Measurements from ENCODE around the gene IPO13.

Gene IPO13

DNA sequence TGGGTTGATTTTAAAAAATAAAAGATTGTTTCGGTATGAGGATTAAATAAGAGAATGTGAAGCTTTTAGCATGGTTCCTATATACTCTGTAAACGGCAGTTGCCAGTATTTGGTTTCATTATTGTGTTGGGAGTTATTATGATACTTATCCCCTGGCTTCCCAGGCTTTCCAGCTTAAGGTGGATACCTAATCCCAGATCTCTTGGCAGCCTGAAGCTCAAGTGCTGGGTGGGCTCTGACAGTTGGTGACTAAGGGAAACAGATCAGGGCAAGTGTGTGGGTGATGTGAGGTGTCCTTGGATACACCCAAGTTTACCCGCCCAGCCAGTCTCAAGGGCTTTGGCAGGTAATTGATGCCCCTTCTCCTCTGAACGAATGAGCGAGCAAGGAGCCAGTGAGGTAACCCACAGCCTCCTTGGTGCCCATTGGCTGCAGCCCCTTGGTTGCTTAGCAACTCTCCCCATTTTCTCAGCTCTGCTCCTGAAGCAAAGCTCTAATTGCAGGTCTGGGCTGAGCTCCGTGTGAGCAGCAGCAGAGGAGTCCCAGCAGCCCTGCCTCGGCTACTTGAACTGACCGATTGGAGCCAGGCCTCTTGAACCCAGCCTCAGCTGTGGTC is 6.1 kb downstream of the IPO13 start:
- DNase-seq, result peak; percentile 54

- DNase-seq, result no peak
Observed at GRCh38 chr1:43953361-43953760, 6.6 kb downstream of the IPO13 start.

GRCh38 chr1:43954036-43954435 is 7.3 kb downstream of the IPO13 start:
- DNase-seq, result no peak

DNA sequence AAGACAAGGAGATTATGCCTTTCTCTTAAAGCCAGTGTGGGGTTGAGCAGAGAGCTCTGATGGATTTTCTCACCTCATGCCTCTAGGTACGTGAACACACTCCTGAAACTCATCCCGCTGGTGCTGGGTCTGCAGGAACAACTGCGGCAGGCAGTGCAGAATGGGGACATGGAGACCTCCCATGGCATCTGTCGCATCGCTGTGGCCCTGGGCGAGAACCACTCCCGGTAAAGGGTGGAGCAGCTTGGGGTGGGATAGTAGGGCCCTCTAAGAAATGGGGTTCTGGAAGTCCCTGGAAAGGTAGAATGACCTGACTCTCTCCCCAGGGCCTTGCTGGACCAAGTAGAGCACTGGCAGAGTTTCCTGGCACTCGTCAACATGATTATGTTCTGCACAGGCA is 9.5 kb downstream of the IPO13 start:
- no peak for DNase-seq

GRCh38 chr1:43957407-43958040 is 10.8 kb downstream of the IPO13 start:
- no peak for DNase-seq

DNA sequence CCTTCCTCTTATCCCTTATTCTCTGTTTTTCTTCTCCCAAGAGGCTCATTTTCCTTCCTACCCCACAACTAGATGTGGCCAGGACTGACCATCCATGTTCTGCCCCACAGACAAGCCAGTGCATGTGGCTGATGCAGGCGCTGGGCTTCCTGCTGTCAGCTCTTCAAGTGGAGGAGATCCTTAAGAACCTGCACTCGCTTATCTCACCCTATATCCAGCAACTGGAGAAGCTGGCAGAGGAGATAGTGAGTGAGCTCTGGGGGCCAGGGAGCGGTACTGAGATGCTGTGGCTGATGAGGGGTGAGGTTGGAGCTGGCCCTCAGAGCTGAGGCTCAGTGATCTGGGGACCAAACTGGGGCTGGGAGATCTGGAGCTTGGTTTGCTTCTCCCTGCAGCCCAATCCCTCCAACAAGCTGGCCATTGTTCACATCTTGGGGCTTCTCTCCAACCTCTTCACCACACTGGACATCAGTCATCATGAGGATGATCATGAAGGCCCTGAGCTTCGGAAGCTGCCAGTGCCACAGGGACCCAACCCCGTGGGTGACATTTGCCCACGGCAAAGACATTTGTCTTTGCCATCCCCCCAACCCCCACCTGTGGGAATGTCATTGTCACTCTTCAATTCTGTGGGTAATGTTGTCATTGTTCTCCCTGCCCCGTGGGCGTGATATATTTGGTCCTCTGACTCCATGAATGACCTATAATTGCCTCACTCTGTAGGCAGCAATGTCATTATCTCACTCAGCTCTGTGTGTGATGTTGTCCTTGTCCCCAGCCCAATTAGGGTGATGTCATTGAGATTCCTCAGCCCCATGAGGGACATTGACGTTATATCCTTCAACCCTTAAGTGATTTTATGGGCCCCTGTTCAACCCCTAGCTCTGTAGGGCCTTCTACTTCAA is 11.9 kb downstream of the IPO13 start:
- peak; percentile 66 for DNase-seq

DNA sequence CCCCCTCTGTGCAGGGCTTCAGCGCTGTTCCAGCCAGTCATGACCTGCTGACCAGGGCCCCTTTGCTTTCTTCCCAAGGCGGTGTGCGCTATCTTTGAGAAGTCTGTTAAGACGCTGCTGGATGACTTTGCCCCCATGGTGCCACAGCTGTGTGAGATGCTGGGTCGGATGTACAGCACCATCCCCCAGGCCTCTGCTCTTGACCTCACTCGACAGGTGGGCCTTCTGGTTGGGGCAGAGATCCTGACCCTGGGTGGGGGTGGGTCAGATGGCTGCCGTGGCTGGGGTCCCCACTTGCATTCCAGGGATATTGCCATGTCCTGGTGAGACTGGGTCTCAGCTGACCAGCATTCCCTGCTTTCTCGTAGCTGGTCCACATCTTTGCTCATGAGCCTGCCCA is 14.0 kb downstream of the IPO13 start:
- DNase-seq, result no peak

GRCh38 chr1:43961692-43962091 is 14.9 kb downstream of the IPO13 start:
- no peak for DNase-seq

DNA sequence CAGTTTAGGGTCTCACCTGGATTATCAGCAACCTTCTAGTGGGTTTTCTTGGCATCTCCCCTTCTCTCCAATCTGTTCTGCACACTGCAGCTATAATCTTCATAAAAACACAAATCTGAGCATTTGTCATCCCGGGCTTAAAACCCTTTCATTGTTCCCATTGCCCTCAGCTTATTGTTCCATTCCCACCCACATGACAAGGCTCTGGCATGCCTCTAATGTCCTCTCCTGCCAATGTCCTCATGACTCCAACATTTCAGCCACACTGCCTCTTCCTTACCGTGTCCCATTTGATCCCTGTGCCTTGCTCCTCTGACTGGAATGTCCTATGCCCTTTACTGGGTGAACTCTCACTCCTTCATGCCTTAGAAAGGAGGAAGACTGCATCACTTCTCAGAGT is 15.6 kb downstream of the IPO13 start:
- DNase-seq, result no peak

- no peak for DNase-seq
Observed at GRCh38 chr1:43963006-43963405, 16.3 kb downstream of the IPO13 start.

- DNase-seq, result no peak
Observed at GRCh38 chr1:43963890-43964289, 17.1 kb downstream of the IPO13 start.

DNA sequence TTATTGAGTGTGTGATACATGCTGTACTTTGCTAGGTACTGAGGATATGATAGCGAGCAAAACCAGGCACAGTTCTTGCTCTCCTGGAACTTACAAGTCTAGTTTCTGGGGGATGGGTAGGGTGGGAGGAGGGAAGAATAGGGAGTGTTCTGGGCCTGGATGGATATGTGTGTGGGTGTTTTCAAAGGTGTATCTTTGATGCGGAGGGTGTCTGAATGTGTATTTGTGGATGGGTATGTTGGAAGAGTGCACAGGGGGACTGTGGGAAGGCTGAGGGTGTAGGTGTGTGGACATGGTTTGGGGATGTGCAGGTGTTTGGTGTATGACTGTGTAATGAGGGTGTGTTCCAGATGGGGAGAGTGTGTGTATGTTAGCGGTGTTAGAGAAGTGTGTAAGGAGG is 18.6 kb downstream of the IPO13 start:
- no peak for DNase-seq

DNA sequence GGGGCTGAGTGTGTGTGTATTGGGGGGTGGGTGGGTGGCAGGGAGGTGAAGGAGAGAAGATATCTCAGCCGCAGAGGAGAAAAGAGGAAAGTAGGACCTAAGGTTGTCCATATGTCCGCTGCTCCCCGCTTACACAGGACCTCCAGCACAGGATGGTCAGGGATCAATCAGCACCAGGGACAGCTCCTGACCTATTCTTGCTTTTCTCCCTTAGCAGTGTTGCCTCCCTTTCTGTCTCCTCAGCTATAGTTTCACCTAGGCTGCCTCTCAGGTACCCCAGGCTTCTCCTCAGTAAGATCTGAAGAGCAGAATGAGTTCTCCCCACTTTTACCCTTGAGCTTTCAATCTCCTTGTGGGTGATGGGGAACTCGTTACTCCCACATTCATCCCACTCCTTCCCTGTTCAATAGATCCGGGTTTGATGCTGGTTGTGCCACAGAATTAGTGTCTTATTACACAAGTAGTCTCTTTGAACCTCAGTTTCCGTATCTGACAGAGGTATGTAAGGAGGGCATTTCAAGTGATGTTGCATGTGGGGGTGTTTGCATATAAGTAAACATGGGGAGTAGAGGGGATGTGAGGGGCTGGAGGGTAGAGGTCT is 21.7 kb downstream of the IPO13 start:
- peak; percentile 85 for DNase-seq

- DNase-seq, result no peak
Observed at GRCh38 chr1:43969416-43969745, 22.6 kb downstream of the IPO13 start.

- DNase-seq, result peak; percentile 99
Observed at GRCh38 chr1:43969746-43970466, 23.2 kb downstream of the IPO13 start, which contains the start of gene DPH2. Gene DPH2 (plus strand): TSS chr1:43970010. CDS start chr1:43970176, 166 bp downstream.

DNA sequence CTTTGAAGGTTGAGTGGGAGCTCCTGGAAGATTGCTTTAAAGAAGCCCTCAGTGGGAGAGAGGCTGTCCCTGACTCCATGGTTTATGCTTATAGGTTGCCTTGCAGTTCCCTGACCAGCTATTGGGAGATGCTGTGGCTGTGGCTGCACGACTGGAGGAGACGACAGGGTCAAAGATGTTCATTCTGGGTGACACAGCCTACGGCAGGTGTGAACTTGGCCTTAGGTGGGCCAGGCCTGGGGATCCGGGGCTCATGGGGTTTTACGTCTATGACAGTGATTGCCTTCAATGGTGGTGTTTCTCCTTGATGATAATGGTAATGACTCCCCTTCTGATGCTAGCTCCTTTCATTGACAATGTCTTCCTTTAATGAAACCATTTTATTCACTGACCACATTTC is 23.8 kb downstream of the IPO13 start:
- no peak for DNase-seq

- DNase-seq, result no peak
Observed at GRCh38 chr1:43970911-43971310, 24.2 kb downstream of the IPO13 start.

- no peak for DNase-seq
Observed at GRCh38 chr1:43971336-43971980, 24.7 kb downstream of the IPO13 start.

DNA sequence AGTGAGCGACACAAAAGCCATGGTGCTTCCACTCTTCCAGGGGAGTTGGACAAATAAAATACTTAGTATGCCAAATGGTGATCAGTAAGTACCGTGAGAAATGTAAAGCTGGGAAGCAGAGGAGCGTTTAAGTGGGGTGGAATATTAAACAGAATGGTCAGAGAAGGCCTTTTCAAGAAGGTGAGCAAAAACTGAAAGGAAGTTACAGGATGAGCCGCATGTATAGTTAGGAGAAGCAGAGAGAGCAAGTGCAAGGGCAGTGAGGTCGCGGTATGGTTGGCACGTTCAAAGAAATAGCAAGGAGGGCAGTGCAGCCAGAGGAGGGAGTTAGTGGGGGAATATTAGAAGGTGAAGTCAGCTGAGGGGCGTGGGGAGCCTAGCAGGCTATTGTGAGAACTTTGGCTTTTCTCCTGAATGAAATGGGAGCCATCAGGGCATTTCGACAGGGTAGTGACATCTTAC is 27.3 kb downstream of the IPO13 start:
- DNase-seq, result peak; percentile 73

GRCh38 chr1:43974443-43975248 is 27.9 kb downstream of the IPO13 start, which contains the start of gene ATP6V0B:
Gene ATP6V0B (plus strand): TSS chr1:43974960. CDS start chr1:43975041, 81 bp downstream.
- peak; percentile 98 for DNase-seq
